GM18951 (cell line): Measurements from ENCODE around the gene APOBEC3F.
"Not testable (repeated sequence)": the region's sequence is repeated elsewhere in the genome, so short reads cannot be mapped to it uniquely, and the experiment has no call there.

ENCODE experiments used
- POLR2A ChIP-seq: IDR thresholded peaks from 4 replicates; pipeline ENCODE4 v1.6.1; 2011; ENCODE audit warnings: mild to moderate bottlenecking; ENCODE audit not compliant: insufficient read length, insufficient read depth; ENCODE audit errors: extremely low read depth
- in situ Hi-C: fragments of 300-500 bp; cut with MboI; formaldehyde crosslinking; loops from one replicate; pipeline ENCODE4 v1.12.0; 2022; ENCODE audit warnings: low sequenced_read_pairs, mixed read lengths, inconsistent platforms; ENCODE audit not compliant: unreplicated experiment

The APOBEC3F gene

GRCh38 chr22:39039306-39040126 is 1.1 kb upstream of the APOBEC3F start:
- in situ Hi-C loops = loop anchor here (5.0 kb wide), 1 partner anchor 38 kb away; the partner anchor contains the start of gene APOBEC3G
- no peak for TF ChIP-seq POLR2A

DNA sequence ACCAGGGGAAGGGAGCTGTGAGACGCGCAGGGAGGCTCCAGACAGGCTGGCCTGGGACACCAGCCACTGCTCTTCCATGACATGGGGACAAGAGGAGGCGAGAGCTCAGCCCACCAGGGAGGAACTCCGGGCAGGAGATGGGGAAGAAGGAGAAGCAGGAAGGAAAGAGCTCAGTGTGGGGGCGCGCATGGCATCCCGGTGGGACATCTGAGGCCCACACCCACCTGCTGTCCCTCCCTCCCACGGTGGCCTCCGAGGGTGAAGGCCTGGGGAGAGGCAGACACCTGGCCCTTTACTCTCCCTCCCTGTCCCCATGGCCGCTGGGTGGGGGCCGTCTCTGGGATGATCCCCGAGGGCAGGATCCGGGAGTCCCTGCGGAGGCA is 518 bp upstream of the APOBEC3F start:
- in situ Hi-C loops = loop anchor here (5.0 kb wide), 1 partner anchor 37 kb away; the partner anchor contains the start of gene APOBEC3G

DNA sequence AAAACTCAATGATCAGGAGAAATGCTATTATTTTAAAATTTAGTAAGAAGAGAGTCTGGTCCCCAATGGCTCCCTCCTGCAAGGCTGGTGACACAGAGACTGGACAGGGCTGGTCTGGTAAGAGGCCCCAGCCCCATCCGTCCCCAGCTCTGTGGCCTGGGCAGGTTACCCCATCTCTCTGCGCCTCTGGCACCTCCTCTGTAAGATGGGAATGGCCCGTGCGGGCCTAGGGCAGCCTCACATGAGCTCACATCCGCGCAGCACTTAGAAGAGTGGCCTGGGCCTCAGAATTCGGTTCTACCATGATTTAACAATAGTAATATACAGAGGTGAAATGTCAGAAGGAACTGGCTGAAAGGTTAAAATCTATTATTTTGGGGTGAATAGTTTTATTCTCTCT is 1.2 kb downstream of the APOBEC3F start:
- no peak for TF ChIP-seq POLR2A
- in situ Hi-C loops = loop anchor here (5.0 kb wide), 1 partner anchor 35 kb away; the partner anchor contains the start of gene APOBEC3G

- in situ Hi-C loops = loop anchor here (5.0 kb wide), 1 partner anchor 34 kb away; the partner anchor contains the start of gene APOBEC3G
Observed at GRCh38 chr22:39043063-39043462, 2.4 kb downstream of the APOBEC3F start.

DNA sequence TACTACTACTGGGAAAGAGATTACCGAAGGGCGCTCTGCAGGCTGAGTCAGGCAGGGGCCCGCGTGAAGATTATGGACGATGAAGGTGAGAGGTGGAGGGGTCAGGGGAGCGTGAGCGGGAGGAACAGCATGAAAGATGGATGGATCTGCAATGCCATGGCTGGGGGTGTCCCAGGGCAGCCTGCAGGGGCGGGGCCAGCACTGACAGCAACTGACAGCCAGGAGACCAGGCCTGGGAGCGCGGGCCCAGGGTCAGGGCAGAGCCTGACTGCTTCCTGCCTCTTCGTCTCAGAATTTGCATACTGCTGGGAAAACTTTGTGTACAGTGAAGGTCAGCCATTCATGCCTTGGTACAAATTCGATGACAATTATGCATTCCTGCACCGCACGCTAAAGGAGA is 4.5 kb downstream of the APOBEC3F start:
- in situ Hi-C loops = not testable (repeated sequence)

DNA sequence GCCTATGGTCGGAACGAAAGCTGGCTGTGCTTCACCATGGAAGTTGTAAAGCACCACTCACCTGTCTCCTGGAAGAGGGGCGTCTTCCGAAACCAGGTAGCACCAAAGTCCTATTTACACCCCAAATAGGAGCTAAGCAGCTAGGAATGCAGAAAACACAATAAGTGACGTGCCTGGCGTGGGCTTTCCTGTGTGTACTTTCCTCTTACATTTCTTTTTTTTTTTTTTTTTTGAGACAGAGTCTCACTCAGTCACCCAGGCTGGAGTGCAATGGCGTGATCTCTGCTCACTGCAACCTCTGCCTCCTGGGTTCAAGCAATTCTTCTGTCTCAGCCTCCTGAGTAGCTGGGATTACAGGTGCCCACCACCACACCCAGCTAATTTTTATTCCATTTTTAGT is 8.8 kb downstream of the APOBEC3F start:
- in situ Hi-C loops = not testable (repeated sequence)

GRCh38 chr22:39051844-39052495 is 11.3 kb downstream of the APOBEC3F start:
- in situ Hi-C loops = not testable (repeated sequence)

GRCh38 chr22:39055658-39056057 is 15.0 kb downstream of the APOBEC3F start:
- in situ Hi-C loops = no loop called here
- TF ChIP-seq POLR2A = no peak

DNA sequence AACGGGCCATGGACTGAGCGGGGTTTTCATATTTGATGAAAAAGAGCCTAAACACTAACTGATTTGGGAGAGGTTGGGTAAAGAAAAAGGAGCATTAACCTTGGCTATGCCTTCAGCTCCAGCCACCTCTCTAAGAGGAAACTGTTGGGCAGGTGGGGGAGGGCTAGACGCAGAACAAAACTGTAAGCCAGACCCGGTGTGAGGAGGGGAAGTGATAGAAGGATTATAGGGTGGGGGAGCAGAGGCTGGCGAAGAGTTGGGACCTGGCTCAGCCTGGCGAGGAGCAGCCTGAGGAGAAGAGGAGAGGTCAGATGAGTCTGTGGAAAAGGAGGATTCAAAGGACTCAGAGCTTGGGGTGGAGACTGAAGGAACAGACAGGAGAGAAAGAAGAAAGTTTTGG is 20.6 kb downstream of the APOBEC3F start:
- in situ Hi-C loops = not testable (repeated sequence)

GRCh38 chr22:39061951-39062350 is 21.3 kb downstream of the APOBEC3F start:
- in situ Hi-C loops = not testable (repeated sequence)

GRCh38 chr22:39063904-39064303 is 23.2 kb downstream of the APOBEC3F start:
- in situ Hi-C loops = not testable (repeated sequence)

DNA sequence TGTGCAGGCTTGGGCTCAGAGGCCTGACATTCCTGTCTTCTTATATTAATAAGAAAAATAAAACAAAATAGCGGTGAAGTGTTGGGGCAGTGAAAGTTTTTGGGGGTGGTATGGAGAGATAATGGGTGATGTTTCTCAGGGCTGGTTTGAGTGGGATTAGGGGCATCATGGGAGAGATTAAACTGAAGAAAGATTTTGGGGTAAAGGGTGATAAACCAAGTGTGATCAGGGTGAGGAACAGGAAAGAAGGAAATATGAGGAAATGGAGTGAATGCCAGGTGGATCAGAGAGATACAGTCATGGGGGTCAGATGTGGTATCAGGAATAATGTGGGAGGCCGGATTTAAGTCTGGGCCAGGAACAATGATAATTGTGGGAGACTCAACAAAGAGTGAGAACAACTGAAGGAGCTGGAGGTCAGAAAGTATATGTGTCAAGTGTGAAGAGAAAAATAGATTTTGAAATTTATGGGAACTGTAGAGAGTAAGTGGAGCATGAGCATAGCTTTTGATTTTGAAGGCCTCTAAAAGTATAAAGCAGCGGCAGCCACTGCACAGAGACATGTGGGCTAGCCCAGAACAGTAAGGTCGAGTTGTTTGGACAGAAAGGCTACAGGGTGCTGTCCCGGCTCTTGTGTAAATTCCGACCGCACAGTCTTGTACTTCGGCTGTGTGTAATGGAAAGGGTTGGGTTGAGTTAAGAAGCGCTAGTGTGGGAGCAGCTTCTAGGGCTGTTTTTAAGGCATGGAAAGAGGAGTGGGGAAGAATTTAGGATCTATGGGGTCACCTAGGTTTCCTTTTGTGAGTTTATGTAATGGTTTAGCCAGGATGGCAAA is 26.0 kb downstream of the APOBEC3F start:
- in situ Hi-C loops = not testable (repeated sequence)
- TF ChIP-seq POLR2A = peak; percentile 35

DNA sequence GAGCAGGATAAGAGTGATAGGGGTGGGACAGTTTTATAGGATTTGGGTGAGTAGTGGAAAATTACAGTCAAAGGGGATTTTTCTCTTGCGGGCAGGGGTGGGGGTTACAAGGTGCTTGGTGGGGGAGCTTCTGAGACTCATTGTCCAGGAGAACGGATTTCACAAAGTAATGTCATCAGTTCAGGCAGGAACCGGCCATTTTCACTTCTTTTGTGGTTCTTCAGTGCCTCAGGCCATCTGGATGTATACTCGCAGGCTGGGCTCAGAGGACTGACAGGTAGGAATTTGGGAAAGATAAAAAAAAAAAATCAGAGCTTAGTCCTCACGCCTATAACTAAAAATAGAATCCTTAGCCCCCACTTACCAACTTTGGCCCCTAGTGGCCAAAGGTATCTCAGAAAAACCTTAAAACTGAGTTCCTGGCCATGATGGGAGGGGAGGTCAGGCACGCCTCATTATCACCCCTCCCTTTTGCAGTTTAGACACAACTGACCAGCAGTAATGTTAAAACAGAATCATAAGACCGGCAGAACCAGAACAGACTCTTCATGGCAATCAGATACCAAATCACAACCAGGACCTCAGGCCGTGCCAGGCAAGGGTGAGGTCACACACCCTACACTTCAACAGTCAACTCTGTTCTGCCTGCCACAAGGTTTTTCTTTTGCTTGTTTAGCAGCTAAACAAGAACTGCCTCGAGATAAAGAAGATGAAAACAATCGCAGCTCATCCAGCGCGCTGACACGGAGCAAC is 27.5 kb downstream of the APOBEC3F start:
- in situ Hi-C loops = no loop called here

More for the DNA sequence above, 27.5 kb downstream of the APOBEC3F start:
- no peak for TF ChIP-seq POLR2A
